Measurements from ENCODE around the gene TCF12.

The TCF12 gene

DNA sequence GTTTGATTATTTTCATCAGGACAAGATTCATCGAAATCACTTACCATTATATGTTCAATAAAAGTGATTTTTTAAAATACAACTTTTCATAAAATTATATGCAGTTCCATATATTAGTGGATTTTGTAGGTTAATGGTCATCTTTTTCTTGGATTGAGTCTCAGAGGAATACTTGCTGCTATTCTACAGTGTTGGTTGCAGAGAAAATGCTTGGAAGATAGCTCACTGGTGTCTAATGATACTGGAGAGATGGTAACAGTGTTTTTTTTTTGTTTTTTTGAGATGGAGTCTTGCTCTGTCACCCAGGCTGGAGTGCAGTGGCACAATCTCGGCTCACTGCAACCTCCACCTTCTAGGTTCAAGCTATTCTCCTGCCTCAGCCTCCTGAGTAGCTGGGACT lies 143.3 kb downstream of the TCF12 start:
- no peak for TF ChIP-seq CTCF (conservative IDR thresholded peaks at IDR 0.05; ENCODE audit: control insufficient read depth, insufficient read depth, low read depth, low read length)
- no peak overlapping the region for H3K4me3 ChIP-seq (ENCODE audit: control insufficient read depth, low read depth, low read length)
- no peak for DNase-seq (ENCODE audit: low read depth)

GRCh38 chr15:57064033-57064432 lies 145.6 kb downstream of the TCF12 start:
- H3K4me3 ChIP-seq (ENCODE audit: control insufficient read depth, low read depth, low read length), result no peak overlapping the region
- no peak for DNase-seq (ENCODE audit: low read depth)
- TF ChIP-seq CTCF (conservative IDR thresholded peaks at IDR 0.05; ENCODE audit: control insufficient read depth, insufficient read depth, low read depth, low read length), result no peak

- no peak for DNase-seq (ENCODE audit: low read depth)
- no peak for TF ChIP-seq CTCF (conservative IDR thresholded peaks at IDR 0.05; ENCODE audit: control insufficient read depth, insufficient read depth, low read depth, low read length)
- H3K4me3 ChIP-seq (ENCODE audit: control insufficient read depth, low read depth, low read length), result no peak overlapping the region
Measured at GRCh38 chr15:57069423-57069822, 151.0 kb downstream of the TCF12 start.

DNA sequence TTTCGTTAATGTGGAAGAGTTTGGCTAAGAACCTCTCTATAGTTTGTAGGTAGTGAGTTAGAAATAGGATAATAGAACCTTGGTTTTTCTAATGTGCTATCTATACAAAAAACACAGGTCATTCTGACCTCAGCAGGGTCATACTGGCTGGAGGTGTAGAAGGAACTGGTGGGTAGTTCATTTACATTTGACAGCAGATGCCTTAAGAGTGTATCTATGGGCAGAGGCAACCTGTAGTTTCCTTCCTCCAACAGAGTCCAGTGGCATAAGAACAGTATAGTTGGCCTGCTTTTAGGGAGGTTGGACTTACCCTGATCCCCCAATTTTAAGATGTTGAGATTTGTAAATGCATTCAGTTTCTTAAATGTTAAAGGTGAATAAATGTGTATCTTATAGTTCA lies 152.2 kb downstream of the TCF12 start:
- no peak overlapping the region for H3K4me3 ChIP-seq (ENCODE audit: control insufficient read depth, low read depth, low read length)
- TF ChIP-seq CTCF (conservative IDR thresholded peaks at IDR 0.05; ENCODE audit: control insufficient read depth, insufficient read depth, low read depth, low read length), result no peak
- DNase-seq (ENCODE audit: low read depth), result no peak

DNA sequence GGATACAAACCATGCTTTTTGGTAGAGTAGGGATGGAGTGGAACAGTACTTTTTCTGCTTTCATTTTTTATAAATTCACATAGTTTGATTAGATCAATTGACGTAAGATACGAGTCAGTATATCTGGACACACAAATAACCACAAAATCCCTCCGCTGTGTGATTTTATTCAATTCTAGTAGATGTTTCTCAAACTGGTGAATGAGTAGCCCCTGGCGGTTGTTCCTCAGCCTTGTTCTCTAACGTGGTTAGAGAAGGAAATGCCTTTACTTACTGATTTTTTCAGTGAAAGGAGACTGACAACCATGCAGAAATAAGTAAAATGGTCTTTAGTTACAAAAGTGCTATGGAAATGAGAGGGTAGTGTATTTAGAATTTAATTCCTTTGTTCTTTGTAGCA lies 161.0 kb downstream of the TCF12 start:
- DNase-seq (ENCODE audit: low read depth), result no peak
- no peak overlapping the region for H3K4me3 ChIP-seq (ENCODE audit: control insufficient read depth, low read depth, low read length)
- no peak for TF ChIP-seq CTCF (conservative IDR thresholded peaks at IDR 0.05; ENCODE audit: control insufficient read depth, insufficient read depth, low read depth, low read length)

DNA sequence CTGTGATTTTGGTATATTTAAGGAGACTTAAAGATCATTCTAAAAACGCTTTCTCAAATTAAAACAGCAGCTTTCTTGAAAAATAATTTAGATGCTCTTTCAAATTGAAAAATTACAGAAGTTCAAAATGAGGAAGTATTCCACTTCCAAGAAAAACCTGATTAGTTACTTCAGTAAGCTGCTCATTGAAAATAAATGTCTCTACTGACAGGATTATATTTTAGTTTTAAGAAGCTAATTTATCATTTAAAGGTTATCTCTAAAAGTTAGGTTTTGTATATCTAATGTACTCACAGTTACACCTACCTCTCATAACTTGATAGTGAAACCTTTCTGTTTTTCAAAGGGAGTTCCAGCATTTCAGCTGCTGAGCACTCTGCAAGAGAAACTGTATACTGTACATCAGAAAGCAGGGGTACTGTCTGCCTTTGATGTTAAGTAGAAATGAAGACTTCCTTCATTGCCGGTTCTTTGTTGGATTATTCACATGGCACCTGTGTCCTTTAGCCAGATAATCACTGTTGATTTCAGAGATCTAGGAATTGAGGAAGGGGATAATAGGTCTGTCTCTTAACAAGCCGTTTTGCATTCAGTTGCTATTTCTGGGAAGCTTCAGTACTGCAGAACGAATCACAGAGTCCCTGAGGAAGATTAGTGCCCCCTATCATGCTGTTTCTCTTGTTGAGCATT lies 161.6 kb downstream of the TCF12 start:
- no peak overlapping the region for H3K4me3 ChIP-seq (ENCODE audit: control insufficient read depth, low read depth, low read length)
- peak; percentile 9 for TF ChIP-seq CTCF (conservative IDR thresholded peaks at IDR 0.05; ENCODE audit: control insufficient read depth, insufficient read depth, low read depth, low read length)
- no peak for DNase-seq (ENCODE audit: low read depth)

Data from fibroblast of mammary gland (primary cell).